Stomach (tissue), 9 donors: ENCODE data around the gene MIXL1. TPM values are rescaled to one million over a fixed set of nuclear protein-coding genes. Genes with fewer than 3 reads are reported as not detected.
A peak's percentile ranks its signal among the peaks of the same experiment; 100 is the strongest.

Experiments used
- DNase-seq, 2 donors: peaks; one replicate each; pipeline versions ENCODE4 v3.0.0 to v3.0.0-alpha.2; 2013 to 2019
- H3K27ac ChIP-seq, 5 donors: fragments of 200-600 bp in 4 of 5; sonication (generic) in 4 of 5; one replicate each; pipeline ENCODE4 v1.5.1; 2013 to 2019; ENCODE audit warnings: mild to moderate bottlenecking in 1 of 5, moderate library complexity in 1 of 5
- H3K27me3 ChIP-seq, 3 donors: fragments of 200-600 bp; sonication (generic); one replicate each; pipeline ENCODE4 v1.5.1; 2017 to 2019; ENCODE audit warnings: mixed run types in 1 of 3
- H3K36me3 ChIP-seq, 4 donors: fragments of 200-600 bp; sonication (generic); 1 replicate in 3 of 4; 2 replicates in 1 of 4; pipeline ENCODE4 v1.5.1; 2016 to 2019
- H3K4me1 ChIP-seq, 4 donors: fragments of 200-600 bp; sonication (generic); one replicate each; pipeline ENCODE4 v1.5.1; 2016 to 2019
- H3K4me3 ChIP-seq, 4 donors: fragments of 200-600 bp; sonication (generic) in 3 of 4; one replicate each; pipeline ENCODE4 v1.5.1; 2016 to 2019; ENCODE audit warnings: mild to moderate bottlenecking in 1 of 4
- H3K9me3 ChIP-seq, 4 donors: fragments of 200-600 bp; sonication (generic); one replicate each; pipeline ENCODE4 v1.5.1; 2016 to 2019
- CTCF ChIP-seq, 7 experiments: fragments of 450-650 bp in 4 of 7; fragments of 200-600 bp in 3 of 7; sonication (generic) in 3 of 7; IDR thresholded peaks; one replicate each; pipeline ENCODE4 v1.5.1; 2016 to 2019; ENCODE audit warnings: antibody characterized with exemption in 7 of 7, control low read depth in 2 of 7, mild to moderate bottlenecking in 1 of 7
- EP300 ChIP-seq: sonication (generic); formaldehyde crosslinking; IDR thresholded peaks from one replicate; pipeline ENCODE4 v1.6.1; 2017; ENCODE audit warnings: antibody characterized with exemption
- POLR2A ChIP-seq, 4 donors: fragments of 450-650 bp; IDR thresholded peaks; one replicate each; pipeline ENCODE4 v1.6.1; 2016; ENCODE audit warnings: antibody characterized with exemption in 4 of 4, control low read depth in 2 of 4, mild to moderate bottlenecking in 1 of 4, moderate library complexity in 1 of 4
- POLR2AphosphoS5 ChIP-seq, 3 donors: sonication (generic); formaldehyde crosslinking; IDR thresholded peaks; one replicate each; pipeline ENCODE4 v1.6.1; 2016; ENCODE audit warnings: antibody characterized with exemption in 3 of 3
- WGBS, 5 donors: extraction: QIAGEN DNeasy Blood & Tissue Kit in 3 of 5; methylation state at CpG; one replicate each; pipeline versions ENCODE4 v1.1.5 to v1.1.7; 2013 to 2018; 5-methylcytosine and 5-hydroxymethylcytosine counted together
- intact Hi-C: fragments of 100-400 bp; cut with DNase I; formaldehyde crosslinking; loops from one replicate; pipeline ENCODE4 v1.15.1; 2023; ENCODE audit warnings: low total_unique reads
- polyA plus RNA-seq, 3 donors: library from polyadenylated mRNA; stranded (reverse); fragments of 200-250 nt; gene quantifications; one replicate each; pipeline ENCODE4 v1.2.3, GENCODE V29; 2013
- total RNA-seq, 5 donors: library from RNA; depleted of rRNA; stranded (reverse); fragments of >200 nt; gene quantifications; one replicate each; pipeline versions ENCODE4 v1.1.0 to v1.2.3, GENCODE V29; 2014 to 2016
- donor health status: healthy with polysubstance abuse.
- donor health status: Bipolar disorder and iron deficiency.
- donor health status: healthy.

MIXL1 gene
- total and polyA plus RNA-seq, 8 donors: 0.10 to 2.0 TPM; not detected in 6

GRCh38 chr1:226274138-226274537 lies 50.7 kb downstream of the MIXL1 start:
- Histone ChIP-seq H3K4me3 (no peak overlapping the region), H3K27me3 (no peaks in the 10 kb centered on the region), H3K36me3 (no peaks in the 10 kb centered on the region), H3K9me3 (no peaks in the 10 kb centered on the region), H3K27ac (peak overlapping the region in 1 of 5 donors; percentile 32), H3K4me1 (peaks cover 0 to 19% (median 5%) of the 10 kb centered on the region in 4 donors)
- WGBS, 5 donors: 29 to 70% (median 51%) methylated on average over 1 of the region's 1 CpG
- TF ChIP-seq POLR2AphosphoS5 (IDR thresholded peaks at IDR 0.05): no peak
- TF ChIP-seq CTCF (IDR thresholded peaks at IDR 0.05): no peak
- TF ChIP-seq EP300: no peak
- no peak for TF ChIP-seq POLR2A (IDR thresholded peaks at IDR 0.05)
- peak in 1 of 2 donors; percentile 32 for DNase-seq
- intact Hi-C loops: no loop called here

GRCh38 chr1:226276077-226276682 lies 52.7 kb downstream of the MIXL1 start:
- 77 to 88% (median 83%) methylated on average over 3 of the region's 3 CpGs for WGBS, 5 donors
- Histone ChIP-seq H3K4me3 (no peak overlapping the region), H3K4me1 (peaks cover 0 to 14% (median 5%) of the 10 kb centered on the region in 4 donors), H3K27ac (no peak overlapping the region), H3K27me3 (no peaks in the 10 kb centered on the region), H3K9me3 (no peaks in the 10 kb centered on the region), H3K36me3 (no peaks in the 10 kb centered on the region)
- intact Hi-C loops: no loop called here
- TF ChIP-seq POLR2AphosphoS5 (IDR thresholded peaks at IDR 0.05) (no peak), POLR2A (IDR thresholded peaks at IDR 0.05) (no peak), EP300 (no peak), CTCF (IDR thresholded peaks at IDR 0.05) (no peak)
- DNase-seq: no peak

Other genes with a start within 250 kb of the MIXL1 start
- 10 to 100 TPM in 2 of 5 donors, 1 to 10 TPM in 3; 4.0 to 40.2 (median 9.0) TPM for gene SDE2, start 224.3 kb upstream of the MIXL1 start, total RNA-seq
- 1 to 10 TPM; 4.9 to 7.6 (median 7.6) TPM for gene SDE2, start 224.3 kb upstream of the MIXL1 start, polyA plus RNA-seq
- gene H3-3A, start 160.9 kb upstream of the MIXL1 start, total RNA-seq: 100 to 1,000 TPM in 3 of 5 donors, 10 to 100 TPM in 2; 30.7 to 541 (median 237) TPM
- gene H3-3A, start 160.9 kb upstream of the MIXL1 start, polyA plus RNA-seq: 100 to 1,000 TPM; 754 to 995 (median 822) TPM
- gene ACBD3, start 36.9 kb upstream of the MIXL1 start, total RNA-seq: 100 to 1,000 TPM in 1 of 5 donors, 10 to 100 TPM in 4; 29.9 to 132 (median 48.4) TPM
- 10 to 100 TPM in 2 of 3 donors, 1 to 10 TPM in 1; 9.1 to 35.9 (median 18.6) TPM for gene ACBD3, start 36.9 kb upstream of the MIXL1 start, polyA plus RNA-seq
- gene LIN9, start 85.5 kb downstream of the MIXL1 start, total RNA-seq: 10 to 100 TPM in 1 of 5 donors, 1 to 10 TPM in 3, not detected in 1; 1.3 to 45.5 (median 7.1) TPM
- 1 to 10 TPM; 2.4 to 2.9 (median 2.5) TPM for gene LIN9, start 85.5 kb downstream of the MIXL1 start, polyA plus RNA-seq
- 100 to 1,000 TPM in 1 of 5 donors, 10 to 100 TPM in 4; 20.0 to 103 (median 54.5) TPM for gene PARP1, start 184.4 kb downstream of the MIXL1 start, total RNA-seq
- gene PARP1, start 184.4 kb downstream of the MIXL1 start, polyA plus RNA-seq: 10 to 100 TPM; 17.4 to 24.8 (median 19.4) TPM